ENCODE results near the gene ARID2.

ARID2 gene

GRCh38 chr12:45893240-45893639 lies 163.7 kb downstream of the ARID2 start:
- Mint-ChIP-seq H3K4me1 (no peaks in the 10 kb centered on the region), H3K36me3 (peaks cover 70% of the 10 kb centered on the region), H3K9me3 (no peaks in the 10 kb centered on the region), H3K27ac (no peak overlapping the region), H3K4me3 (no peak overlapping the region)
- no peak for DNase-seq (ENCODE audit: low spot score in 2 of 2)
- no peak for ATAC-seq

- Mint-ChIP-seq H3K27ac (no peak overlapping the region), H3K9me3 (no peaks in the 10 kb centered on the region), H3K4me3 (no peak overlapping the region), H3K4me1 (no peaks in the 10 kb centered on the region), H3K36me3 (peaks cover 83% of the 10 kb centered on the region)
- ATAC-seq (no peak), DNase-seq (ENCODE audit: low spot score in 2 of 2) (no peak)
These were observed 166.5 kb downstream of the ARID2 start for GRCh38 chr12:45895961-45896360.

- H3K9me3 Mint-ChIP-seq, result no peaks in the 10 kb centered on the region
- no peak overlapping the region for H3K27ac Mint-ChIP-seq
- ATAC-seq, result peak; percentile 60
These were observed 168.6 kb downstream of the ARID2 start for GRCh38 chr12:45898094-45898493.

GRCh38 chr12:45907955-45908354 lies 178.4 kb downstream of the ARID2 start:
- Mint-ChIP-seq H3K4me3 (no peak overlapping the region), H3K27ac (no peak overlapping the region), H3K36me3 (peaks cover 59% of the 10 kb centered on the region), H3K4me1 (no peaks in the 10 kb centered on the region), H3K9me3 (no peaks in the 10 kb centered on the region)
- ATAC-seq (no peak), DNase-seq (ENCODE audit: low spot score in 2 of 2) (no peak)

More at GRCh38 chr12:45898094-45898493, 168.6 kb downstream of the ARID2 start:
- no peak for DNase-seq (ENCODE audit: low spot score in 2 of 2)
- no peaks in the 10 kb centered on the region for H3K4me1 Mint-ChIP-seq
- H3K4me3 Mint-ChIP-seq, result no peak overlapping the region
- H3K36me3 Mint-ChIP-seq, result peaks cover 80% of the 10 kb centered on the region

- H3K27ac Mint-ChIP-seq, result no peak overlapping the region
- DNase-seq (ENCODE audit: low spot score in 2 of 2), result no peak
- H3K9me3 Mint-ChIP-seq, result no peaks in the 10 kb centered on the region
- peaks cover 48% of the 10 kb centered on the region for H3K36me3 Mint-ChIP-seq
- H3K4me1 Mint-ChIP-seq, result no peaks in the 10 kb centered on the region
- ATAC-seq, result no peak
- H3K4me3 Mint-ChIP-seq, result no peak overlapping the region
These were observed 179.7 kb downstream of the ARID2 start for GRCh38 chr12:45909041-45909713.

- H3K9me3 Mint-ChIP-seq, result no peaks in the 10 kb centered on the region
- no peak for DNase-seq (ENCODE audit: low spot score in 2 of 2)
- no peak for ATAC-seq
- H3K27ac Mint-ChIP-seq, result no peak overlapping the region
- peaks cover 27% of the 10 kb centered on the region for H3K36me3 Mint-ChIP-seq
- H3K4me1 Mint-ChIP-seq, result no peaks in the 10 kb centered on the region
- H3K4me3 Mint-ChIP-seq, result no peak overlapping the region
These were observed 183.3 kb downstream of the ARID2 start for GRCh38 chr12:45912774-45913173.

GRCh38 chr12:45913631-45914030 lies 184.1 kb downstream of the ARID2 start:
- peaks cover 29% of the 10 kb centered on the region for H3K36me3 Mint-ChIP-seq
- DNase-seq (ENCODE audit: low spot score in 2 of 2) (no peak), ATAC-seq (no peak)
- no peak overlapping the region for H3K27ac Mint-ChIP-seq
- H3K4me3 Mint-ChIP-seq, result no peak overlapping the region
- no peaks in the 10 kb centered on the region for H3K9me3 Mint-ChIP-seq
- no peaks in the 10 kb centered on the region for H3K4me1 Mint-ChIP-seq

- Mint-ChIP-seq H3K9me3 (no peaks in the 10 kb centered on the region), H3K36me3 (peaks cover 25% of the 10 kb centered on the region), H3K4me3 (no peak overlapping the region), H3K27ac (no peak overlapping the region), H3K4me1 (no peaks in the 10 kb centered on the region)
- ATAC-seq (peak; percentile 65), DNase-seq (ENCODE audit: low spot score in 2 of 2) (no peak)
These were observed 184.6 kb downstream of the ARID2 start for GRCh38 chr12:45914090-45914489.

GRCh38 chr12:45915405-45915804 lies 185.9 kb downstream of the ARID2 start:
- H3K36me3 Mint-ChIP-seq, result peaks cover 18% of the 10 kb centered on the region
- no peaks in the 10 kb centered on the region for H3K4me1 Mint-ChIP-seq
- ATAC-seq, result no peak
- H3K4me3 Mint-ChIP-seq, result no peak overlapping the region
- H3K27ac Mint-ChIP-seq, result peak overlapping the region; percentile 20
- H3K9me3 Mint-ChIP-seq, result no peaks in the 10 kb centered on the region
- no peak for DNase-seq (ENCODE audit: low spot score in 2 of 2)

- H3K9me3 Mint-ChIP-seq, result no peaks in the 10 kb centered on the region
- no peak overlapping the region for H3K27ac Mint-ChIP-seq
- no peak for ATAC-seq
These were observed 189.3 kb downstream of the ARID2 start for GRCh38 chr12:45918818-45919217.

GRCh38 chr12:45928309-45928708 lies 198.8 kb downstream of the ARID2 start:
- H3K4me3 Mint-ChIP-seq, result no peak overlapping the region
- H3K9me3 Mint-ChIP-seq, result no peaks in the 10 kb centered on the region
- peaks cover 100% of the 10 kb centered on the region for H3K36me3 Mint-ChIP-seq
- ATAC-seq, result peak; percentile 60
- H3K27ac Mint-ChIP-seq, result peak overlapping the region; percentile 24
- no peaks in the 10 kb centered on the region for H3K4me1 Mint-ChIP-seq
- no peak for DNase-seq (ENCODE audit: low spot score in 2 of 2)

More at GRCh38 chr12:45918818-45919217, 189.3 kb downstream of the ARID2 start:
- Mint-ChIP-seq H3K4me3 (no peak overlapping the region), H3K36me3 (peaks cover 52% of the 10 kb centered on the region), H3K4me1 (no peaks in the 10 kb centered on the region)
- no peak for DNase-seq (ENCODE audit: low spot score in 2 of 2)

- DNase-seq (ENCODE audit: low spot score in 2 of 2), result no peak
- no peak overlapping the region for H3K27ac Mint-ChIP-seq
- H3K4me1 Mint-ChIP-seq, result no peaks in the 10 kb centered on the region
- no peak for ATAC-seq
- H3K4me3 Mint-ChIP-seq, result no peak overlapping the region
- peaks cover 89% of the 10 kb centered on the region for H3K36me3 Mint-ChIP-seq
- no peaks in the 10 kb centered on the region for H3K9me3 Mint-ChIP-seq
These were observed 200.9 kb downstream of the ARID2 start for GRCh38 chr12:45930369-45930768.

- H3K27ac Mint-ChIP-seq, result no peak overlapping the region
- no peak for ATAC-seq
- H3K9me3 Mint-ChIP-seq, result no peaks in the 10 kb centered on the region
- peaks cover 12% of the 10 kb centered on the region for H3K4me1 Mint-ChIP-seq
- H3K4me3 Mint-ChIP-seq, result no peak overlapping the region
- DNase-seq (ENCODE audit: low spot score in 2 of 2), result no peak
- H3K36me3 Mint-ChIP-seq, result peaks cover 81% of the 10 kb centered on the region
These were observed 204.0 kb downstream of the ARID2 start for GRCh38 chr12:45933504-45933903.

- ATAC-seq (no peak), DNase-seq (ENCODE audit: low spot score in 2 of 2) (no peak)
- no peak overlapping the region for H3K27ac Mint-ChIP-seq
- peaks cover 70% of the 10 kb centered on the region for H3K36me3 Mint-ChIP-seq
- H3K9me3 Mint-ChIP-seq, result no peaks in the 10 kb centered on the region
- H3K4me1 Mint-ChIP-seq, result peaks cover 12% of the 10 kb centered on the region
- no peak overlapping the region for H3K4me3 Mint-ChIP-seq
These were observed 205.4 kb downstream of the ARID2 start for GRCh38 chr12:45934956-45935355.

- peaks cover 23% of the 10 kb centered on the region for H3K4me1 Mint-ChIP-seq
- H3K27ac Mint-ChIP-seq, result no peak overlapping the region
- no peaks in the 10 kb centered on the region for H3K9me3 Mint-ChIP-seq
- no peak overlapping the region for H3K4me3 Mint-ChIP-seq
- DNase-seq (ENCODE audit: low spot score in 2 of 2) (no peak), ATAC-seq (no peak)
- H3K36me3 Mint-ChIP-seq, result peaks cover 69% of the 10 kb centered on the region
These were observed 209.1 kb downstream of the ARID2 start for GRCh38 chr12:45938566-45938965.

- Mint-ChIP-seq H3K4me3 (no peak overlapping the region), H3K4me1 (peaks cover 23% of the 10 kb centered on the region), H3K36me3 (peaks cover 74% of the 10 kb centered on the region), H3K27ac (no peak overlapping the region), H3K9me3 (no peaks in the 10 kb centered on the region)
- ATAC-seq, result no peak
- DNase-seq (ENCODE audit: low spot score in 2 of 2), result no peak
These were observed 210.3 kb downstream of the ARID2 start for GRCh38 chr12:45939759-45940158.

Measured in stimulated activated effector memory CD8-positive, alpha-beta T cell treated with anti-CD3 and anti-CD28 coated beads, Interleukin-12 subunit alpha, Interleukin-12 subunit beta, amount 100 ng/mL, for 72 hours (primary cell).